ENCODE results near the gene UBE2J2.
"Not testable (repeated sequence)": the region's sequence is repeated elsewhere in the genome, so short reads cannot be mapped to it uniquely, and the experiment has no call there.

Gene UBE2J2

GRCh38 chr1:1255611-1256010 is 18.0 kb downstream of the UBE2J2 start:
- DNase-seq (ENCODE audit: low read depth): no peak

- no peak for DNase-seq (ENCODE audit: low read depth)
Observed at GRCh38 chr1:1255078-1255477, 18.6 kb downstream of the UBE2J2 start.

GRCh38 chr1:1254667-1254998 is 19.0 kb downstream of the UBE2J2 start:
- DNase-seq (ENCODE audit: low read depth): no peak

GRCh38 chr1:1253972-1254666 is 19.5 kb downstream of the UBE2J2 start:
- no peak for DNase-seq (ENCODE audit: low read depth)

- DNase-seq (ENCODE audit: low read depth): no peak
Observed at GRCh38 chr1:1253314-1253713, 20.3 kb downstream of the UBE2J2 start.

GRCh38 chr1:1250786-1251284 is 22.8 kb downstream of the UBE2J2 start:
- DNase-seq (ENCODE audit: low read depth): no peak

- not testable (repeated sequence) for DNase-seq (ENCODE audit: low read depth)
Observed at GRCh38 chr1:1248009-1248913, 25.4 kb downstream of the UBE2J2 start.

- no peak for DNase-seq (ENCODE audit: low read depth)
Observed at GRCh38 chr1:1247341-1247913, 26.2 kb downstream of the UBE2J2 start.

GRCh38 chr1:1246577-1247340 is 26.9 kb downstream of the UBE2J2 start, which contains the start of gene C1QTNF12:
Gene C1QTNF12 (minus strand): TSS chr1:1246722. CDS start chr1:1246690, 32 bp downstream.
- no peak for DNase-seq (ENCODE audit: low read depth)

GRCh38 chr1:1245817-1246576 is 27.7 kb downstream of the UBE2J2 start:
- DNase-seq (ENCODE audit: low read depth): no peak

GRCh38 chr1:1245178-1245816 is 28.4 kb downstream of the UBE2J2 start:
- DNase-seq (ENCODE audit: low read depth): no peak

GRCh38 chr1:1244192-1244811 is 29.4 kb downstream of the UBE2J2 start:
- no peak for DNase-seq (ENCODE audit: low read depth)

GRCh38 chr1:1243807-1244191 is 29.9 kb downstream of the UBE2J2 start:
- DNase-seq (ENCODE audit: low read depth): no peak

GRCh38 chr1:1243266-1243660 is 30.4 kb downstream of the UBE2J2 start:
- no peak for DNase-seq (ENCODE audit: low read depth)

GRCh38 chr1:1242461-1243265 is 31.0 kb downstream of the UBE2J2 start:
- no peak for DNase-seq (ENCODE audit: low read depth)

GRCh38 chr1:1241588-1242219 is 31.9 kb downstream of the UBE2J2 start:
- no peak for DNase-seq (ENCODE audit: low read depth)

- no peak for DNase-seq (ENCODE audit: low read depth)
Observed at GRCh38 chr1:1240822-1241587, 32.6 kb downstream of the UBE2J2 start.

- DNase-seq (ENCODE audit: low read depth): no peak
Observed at GRCh38 chr1:1240348-1240732, 33.3 kb downstream of the UBE2J2 start.
